GOT3 (cell line): ENCODE results near the gene ALDH7A1.
"Not testable (repeated sequence)": the region's sequence is repeated elsewhere in the genome, so short reads cannot be mapped to it uniquely, and the experiment has no call there.

Source experiments
- DNase-seq: peaks from one replicate; lab custom pipeline; 2025; ENCODE audit warnings: mixed read lengths; lab: John Stamatoyannopoulos, UW

Gene ALDH7A1

DNA sequence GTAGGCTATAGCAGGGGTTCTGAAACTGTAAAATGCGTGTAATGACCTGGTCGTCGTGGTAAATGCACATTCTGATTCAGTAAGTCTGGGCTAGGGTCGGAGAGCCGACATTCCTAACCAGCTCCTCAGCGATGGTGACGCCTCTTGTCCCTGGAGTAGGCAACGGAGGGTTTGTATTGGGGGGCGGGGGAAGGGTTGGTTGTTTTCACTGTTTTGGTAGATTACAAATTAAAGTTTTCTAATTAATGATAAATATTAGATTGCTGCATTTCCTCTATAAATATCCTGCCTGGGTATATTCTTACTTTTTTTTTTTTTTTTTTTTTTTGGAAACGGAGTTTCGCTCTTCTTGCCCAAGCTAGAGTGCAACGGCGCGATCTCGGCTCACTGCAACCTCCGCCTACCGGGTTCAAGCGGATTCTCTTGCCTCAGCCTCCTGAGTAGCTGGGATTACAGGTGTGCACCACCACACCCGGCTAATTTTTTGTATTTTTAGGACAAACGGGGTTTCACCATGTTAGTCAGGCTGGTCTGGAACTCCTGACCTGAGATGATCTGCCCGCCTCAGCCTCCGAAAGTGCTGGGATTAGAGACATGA is 566 bp upstream of the ALDH7A1 start:
- no peak for DNase-seq

DNA sequence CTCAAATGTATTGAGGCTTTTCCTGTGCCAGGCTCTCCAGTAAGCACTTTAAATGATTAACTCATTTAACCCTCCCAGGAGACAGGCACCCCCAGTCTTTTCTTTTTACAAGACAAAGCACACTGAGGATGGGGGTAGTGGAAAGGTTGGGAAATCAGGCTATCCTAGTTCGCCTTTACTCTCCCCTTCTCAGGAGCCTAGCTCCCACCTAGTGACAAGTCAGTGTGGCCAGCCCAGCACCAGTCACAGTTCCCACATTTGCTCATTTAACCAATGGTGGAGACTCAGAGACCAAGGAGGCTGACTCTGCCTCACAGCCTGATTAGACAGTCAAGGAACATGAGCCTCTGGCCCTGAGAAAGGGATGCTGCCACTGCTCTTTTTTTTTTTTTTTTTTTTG is 3.5 kb downstream of the ALDH7A1 start:
- DNase-seq = no peak

DNA sequence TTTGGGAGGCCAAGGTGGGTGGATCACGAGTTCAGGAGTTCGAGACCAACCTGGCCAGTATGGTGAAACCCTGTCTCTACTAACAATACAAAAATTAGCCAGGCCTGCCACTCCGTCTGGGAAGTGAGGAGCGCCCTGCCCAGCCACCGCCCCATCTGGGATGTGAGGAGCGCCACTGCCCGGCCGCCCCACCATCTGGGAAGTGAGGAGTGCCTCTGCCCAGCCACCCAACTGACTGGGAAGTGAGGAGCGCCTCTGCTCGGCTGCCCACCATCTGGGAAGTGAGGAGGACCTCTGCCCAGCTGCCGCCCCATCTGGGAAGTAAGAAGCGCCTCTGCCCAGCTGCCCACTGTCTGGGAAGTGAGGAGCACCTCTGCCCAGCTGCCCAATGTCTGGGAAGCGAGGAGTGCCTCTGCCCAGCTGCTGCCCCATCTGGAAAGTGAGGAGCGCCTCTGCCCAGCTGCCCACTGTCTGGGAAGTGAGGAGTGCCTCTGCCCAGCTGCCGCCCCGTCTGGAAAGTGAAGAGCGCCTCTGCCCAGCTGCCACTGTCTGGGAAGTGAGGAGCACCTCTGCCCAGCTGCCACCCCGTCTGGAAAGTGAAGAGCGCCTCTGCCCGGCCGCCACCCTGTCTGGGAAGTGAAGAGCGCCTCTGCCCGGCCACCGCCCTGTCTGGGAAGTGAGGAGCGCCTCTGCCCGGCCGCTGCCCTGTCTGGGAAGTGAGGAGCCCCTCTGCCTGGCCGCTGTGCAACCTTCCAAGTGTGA is 5.3 kb downstream of the ALDH7A1 start:
- DNase-seq = no peak

DNA sequence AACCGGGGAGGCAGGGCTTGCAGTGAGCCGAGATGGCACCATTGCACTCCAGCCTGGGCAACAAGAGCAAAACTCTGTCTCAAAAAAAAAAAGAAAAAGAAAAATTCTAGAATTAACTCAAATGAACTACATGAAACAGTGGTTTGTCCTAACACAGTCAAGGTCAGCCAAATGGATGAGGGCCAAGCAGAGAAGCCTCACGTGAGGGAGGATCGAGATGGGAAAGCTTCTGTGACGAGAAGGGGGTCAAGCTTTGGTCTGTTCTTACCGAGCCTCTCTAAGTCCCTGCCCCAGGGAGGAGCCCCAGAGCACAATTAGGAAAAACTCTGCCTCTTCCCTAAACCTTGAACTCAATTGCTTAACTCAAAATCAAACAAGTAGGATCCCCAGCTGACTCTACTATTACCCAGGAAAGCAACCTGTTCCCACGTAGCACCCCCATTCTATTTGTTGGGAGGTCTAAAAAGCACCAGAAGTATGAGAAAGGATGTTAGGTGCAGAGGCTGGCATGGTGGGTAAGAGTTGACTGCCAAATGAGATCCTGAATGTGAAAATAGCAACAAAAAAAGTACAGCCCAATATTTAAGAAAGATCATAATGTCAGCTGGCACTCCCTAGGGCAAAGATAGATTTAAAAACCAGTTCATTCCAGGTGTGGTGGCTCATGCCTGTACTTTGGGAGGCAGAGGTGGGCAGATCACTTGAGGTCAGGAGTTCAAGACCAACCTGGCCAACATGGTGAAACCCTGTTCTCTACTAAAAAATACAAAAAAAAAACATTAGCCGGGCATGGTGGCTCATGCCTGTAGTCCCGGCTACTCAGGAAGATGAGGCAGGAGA is 7.2 kb downstream of the ALDH7A1 start:
- DNase-seq = no peak

DNA sequence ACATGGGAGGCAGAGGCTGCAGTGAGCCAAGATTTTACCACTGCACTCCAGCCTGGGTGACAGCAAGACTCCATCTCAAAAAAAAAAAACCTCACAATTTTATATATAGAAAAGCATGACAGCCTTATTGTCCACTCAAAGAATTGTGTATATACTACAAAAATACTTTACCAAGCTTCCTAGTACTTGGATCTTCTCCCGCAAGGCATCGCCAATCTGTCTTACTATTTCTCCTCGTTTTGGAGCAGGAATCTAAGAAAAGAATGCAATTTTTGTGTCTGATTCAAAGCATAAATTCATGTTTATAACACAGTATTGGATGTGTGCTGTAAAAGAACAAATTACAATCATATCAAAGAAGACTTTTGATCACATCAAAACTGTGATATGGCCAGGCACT is 11.3 kb downstream of the ALDH7A1 start:
- no peak for DNase-seq

DNA sequence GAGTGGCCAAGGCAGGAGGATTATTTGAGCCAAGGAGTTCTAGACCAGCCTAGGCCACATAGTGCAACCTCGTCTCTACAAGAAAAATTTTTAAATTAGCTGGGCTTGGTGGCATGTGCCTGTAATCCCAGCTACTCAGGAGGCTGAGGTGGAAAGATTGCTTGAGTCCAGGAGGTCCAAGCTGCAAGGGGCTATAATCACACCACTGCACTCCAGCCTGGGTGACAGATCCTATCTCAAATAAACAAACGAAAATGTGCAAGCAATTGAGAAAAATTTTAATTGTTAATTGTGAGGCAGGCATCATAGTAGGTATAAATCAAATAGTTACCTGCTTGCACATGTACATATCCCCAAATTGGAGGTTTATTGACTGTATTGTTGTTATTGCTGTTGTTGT is 15.3 kb downstream of the ALDH7A1 start:
- no peak for DNase-seq

DNA sequence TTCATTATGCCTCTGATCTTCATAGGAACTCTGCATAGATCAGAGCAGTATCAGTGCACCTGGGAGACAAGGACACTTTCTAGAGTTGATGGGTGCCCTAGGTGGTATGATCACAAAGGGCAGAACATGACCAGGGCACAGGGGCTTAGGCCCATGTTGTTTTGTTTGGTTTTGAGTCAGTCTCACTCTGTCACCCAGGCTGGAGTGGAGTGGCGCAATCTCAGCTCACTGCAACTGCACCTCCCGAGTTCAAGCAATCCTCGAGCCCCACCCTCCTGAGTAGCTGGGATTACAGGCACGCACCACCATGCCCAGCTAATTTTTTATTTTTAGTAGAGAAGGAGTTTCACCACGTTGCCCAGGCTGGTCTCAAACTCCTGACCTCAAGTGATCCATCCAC is 17.6 kb downstream of the ALDH7A1 start:
- DNase-seq = no peak

DNA sequence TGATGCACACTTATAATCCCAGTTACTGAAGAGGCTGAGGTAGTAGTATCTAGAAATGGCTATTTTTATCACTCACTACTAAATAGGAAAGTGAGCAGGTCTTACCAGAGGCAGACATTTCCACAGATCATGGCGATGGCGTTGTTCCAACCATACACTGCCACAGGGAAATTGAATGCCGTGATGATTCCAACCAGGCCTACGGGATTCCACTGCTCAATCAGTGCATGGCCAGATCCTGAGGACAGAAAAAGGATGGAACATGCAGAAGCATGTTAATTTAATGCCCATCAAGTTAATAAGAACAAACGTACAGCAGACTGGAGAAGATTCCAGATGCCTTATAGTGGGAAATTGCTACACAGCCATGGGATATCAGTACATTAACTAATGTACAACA is 18.0 kb downstream of the ALDH7A1 start:
- DNase-seq = no peak

DNA sequence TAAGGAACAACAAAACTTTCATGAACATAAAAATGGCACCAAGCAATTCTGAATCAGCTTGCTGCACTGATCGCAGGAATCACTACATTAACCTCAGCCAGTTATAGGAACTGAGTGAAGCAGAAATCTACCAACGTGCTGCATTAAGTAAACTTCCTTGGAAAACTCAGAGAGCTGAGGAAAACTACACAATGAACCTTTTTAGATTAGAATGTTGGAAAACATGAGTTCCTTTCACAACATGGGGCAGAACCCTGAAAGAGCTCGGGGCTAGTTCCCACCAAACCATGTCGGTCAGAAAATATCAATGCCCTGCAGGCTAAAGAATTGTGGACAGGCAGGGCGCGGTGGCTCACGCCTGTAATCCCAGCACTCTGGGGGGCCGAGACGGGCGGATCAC is 19.4 kb downstream of the ALDH7A1 start:
- no peak for DNase-seq

DNA sequence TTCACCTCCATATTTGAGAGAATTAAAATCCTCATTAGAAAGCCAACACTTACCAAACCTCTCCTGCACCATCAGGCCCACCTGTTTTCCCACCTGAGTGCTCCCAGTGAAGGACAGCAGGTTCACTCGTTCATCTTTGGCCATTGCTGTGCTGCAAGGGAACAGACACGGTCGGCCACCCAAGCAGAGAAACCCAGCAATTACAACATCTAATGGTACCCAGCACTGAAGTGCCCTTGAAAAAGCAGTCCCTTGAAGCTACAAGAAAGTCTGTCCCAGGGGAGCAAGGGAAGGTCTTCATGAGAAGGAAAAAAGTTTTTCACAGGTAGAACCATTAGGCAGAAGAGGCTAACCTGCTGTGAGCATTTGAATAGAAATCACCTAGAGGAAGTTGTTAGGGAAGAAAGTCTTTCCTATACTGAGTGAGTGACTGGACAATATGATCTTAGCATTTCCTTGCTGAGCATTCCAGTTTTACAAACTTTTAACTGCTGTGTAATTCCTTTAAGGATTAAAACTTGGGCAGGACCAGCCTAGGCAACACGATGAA is 26.7 kb downstream of the ALDH7A1 start:
- DNase-seq = no peak

DNA sequence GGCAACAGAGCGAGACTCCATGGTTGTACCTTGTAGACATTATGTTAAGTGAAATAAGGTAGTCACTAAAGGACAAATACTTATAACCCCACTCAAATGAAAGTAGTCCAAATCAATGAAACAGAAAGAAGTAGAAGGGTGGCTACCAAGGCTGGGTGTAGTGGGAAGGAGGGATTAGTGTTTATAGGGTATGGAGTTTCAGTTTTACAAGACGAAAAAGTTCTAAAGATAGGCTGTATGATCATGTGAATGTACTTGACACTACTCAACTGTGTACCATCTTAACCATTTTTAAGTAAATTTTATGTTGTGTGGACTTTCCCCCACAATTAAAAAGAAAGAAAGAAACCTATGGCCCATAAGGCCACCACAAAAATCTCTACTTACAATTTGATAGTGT is 32.2 kb downstream of the ALDH7A1 start:
- DNase-seq = no peak

DNA sequence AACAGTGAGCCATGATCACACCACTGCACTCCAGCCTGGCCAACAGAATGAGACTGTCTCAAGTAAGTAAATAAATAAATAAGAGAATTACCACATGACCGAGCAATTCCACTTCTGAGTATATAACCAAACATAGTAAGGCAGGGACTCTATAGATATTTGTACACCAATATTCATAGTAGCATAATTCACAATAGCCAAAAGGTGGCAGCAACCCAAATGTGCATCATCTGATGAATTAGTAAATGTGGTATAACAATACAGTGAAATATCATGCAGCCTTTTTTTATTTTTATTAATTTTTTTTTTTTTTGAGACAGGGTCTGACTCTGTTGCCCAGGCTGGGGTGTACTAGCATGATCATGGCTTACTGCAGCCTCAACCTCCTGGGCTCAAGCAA is 33.1 kb downstream of the ALDH7A1 start:
- no peak for DNase-seq

DNA sequence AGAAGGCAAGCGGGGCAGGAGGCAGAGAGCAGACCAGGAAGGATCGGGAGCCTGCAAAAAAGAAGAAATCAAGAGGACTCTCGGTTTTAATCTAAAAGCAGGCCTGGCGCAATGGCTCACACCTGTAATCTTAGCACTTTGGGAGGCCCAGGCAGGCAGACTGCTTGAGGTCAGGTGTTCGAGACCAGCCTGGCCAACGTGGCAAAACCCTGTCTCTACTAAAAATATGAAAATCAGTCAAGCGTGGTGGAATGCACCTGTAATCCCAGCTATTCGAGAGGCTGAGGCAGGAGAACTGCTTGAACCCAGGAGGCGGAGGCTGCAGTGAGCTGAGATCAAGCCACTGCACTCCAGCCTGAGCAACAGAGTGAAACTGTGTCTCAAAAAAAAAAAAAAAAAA is 39.9 kb downstream of the ALDH7A1 start:
- not testable (repeated sequence) for DNase-seq

DNA sequence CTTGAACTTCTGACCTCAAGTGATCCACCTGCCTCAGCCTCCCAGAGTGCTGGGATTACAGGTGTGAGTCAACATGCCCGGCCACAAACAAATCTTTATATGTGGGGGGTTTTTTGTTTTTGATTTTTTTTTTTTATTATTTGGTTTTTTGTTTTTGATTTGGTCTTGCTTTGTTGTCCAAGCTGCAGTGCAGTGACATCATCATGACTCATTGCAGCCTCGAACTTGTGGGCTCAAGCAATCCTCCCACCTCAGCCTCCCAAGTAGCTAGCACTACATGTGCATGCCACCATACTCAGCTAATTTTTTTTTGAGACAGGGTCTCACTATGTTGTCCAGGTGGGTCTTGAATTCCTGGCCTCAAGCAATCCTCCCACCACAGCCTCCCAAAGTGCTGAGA is 42.4 kb downstream of the ALDH7A1 start:
- DNase-seq = no peak

DNA sequence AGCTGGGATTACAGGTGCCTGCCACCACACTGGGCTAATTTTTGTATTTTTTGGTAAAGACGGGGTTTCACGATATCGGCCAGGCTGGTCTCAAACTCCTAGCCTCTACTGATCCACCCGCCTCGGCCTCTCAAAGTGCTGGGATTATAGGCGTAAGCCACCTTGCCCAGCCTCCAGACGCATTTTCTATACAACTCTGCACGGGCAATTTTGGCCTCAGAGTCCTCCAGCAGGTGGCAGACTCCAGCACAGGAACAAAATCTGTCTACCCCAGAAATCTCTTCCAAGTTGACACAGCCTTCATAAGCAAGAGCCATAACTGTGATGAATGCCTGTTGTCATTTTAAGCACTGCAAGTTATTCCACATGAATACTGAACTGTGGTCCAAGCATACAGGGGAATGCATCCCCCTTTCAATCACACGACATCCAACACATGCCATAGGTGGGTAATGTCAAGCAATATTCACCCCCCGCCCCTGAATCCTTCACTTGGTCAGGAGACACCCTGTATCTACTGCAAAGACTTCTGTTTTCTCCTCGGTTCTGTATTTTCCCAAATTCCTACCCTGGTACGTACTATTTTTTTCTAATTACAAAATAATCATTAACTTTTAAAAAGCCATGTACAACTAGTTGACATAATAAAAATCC is 50.8 kb downstream of the ALDH7A1 start:
- no peak for DNase-seq

DNA sequence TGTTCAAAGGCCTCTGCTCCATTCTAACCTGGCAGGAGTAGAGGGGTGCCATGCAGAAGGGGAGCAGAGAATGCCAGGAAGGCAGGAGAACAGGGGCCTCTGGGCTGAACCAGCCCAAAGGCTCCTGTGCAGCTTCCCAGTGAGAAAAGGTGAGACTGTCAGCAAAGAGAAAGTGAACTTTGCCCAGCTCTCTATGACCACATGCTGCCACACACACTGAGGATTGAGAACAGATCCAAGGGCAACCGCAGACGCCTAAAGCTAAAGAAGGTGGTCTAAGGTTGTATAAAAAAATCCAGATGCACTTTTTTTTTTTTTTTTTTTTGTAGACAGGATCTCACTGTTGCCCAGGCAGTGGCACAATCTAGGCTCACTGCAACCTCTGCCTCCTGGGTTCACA is 51.4 kb downstream of the ALDH7A1 start:
- DNase-seq = no peak

DNA sequence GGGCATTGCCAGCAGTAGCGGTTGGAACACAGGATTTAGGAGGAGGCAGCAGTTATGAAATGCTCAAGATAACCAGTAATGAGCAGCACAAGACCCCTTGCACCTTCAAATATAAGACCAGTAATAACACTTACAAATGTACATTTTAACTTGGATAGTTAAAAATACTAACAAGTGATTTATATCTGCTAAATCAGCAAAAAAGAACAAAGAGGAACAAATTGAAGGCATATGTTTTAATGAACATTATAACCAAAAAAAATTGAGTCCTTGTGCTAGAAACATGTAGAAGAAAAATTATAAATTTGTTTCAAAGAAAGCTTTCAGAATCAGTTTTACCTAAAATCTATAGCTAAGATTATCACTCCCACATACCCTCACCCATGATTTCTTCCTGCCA is 52.0 kb downstream of the ALDH7A1 start:
- no peak for DNase-seq

DNA sequence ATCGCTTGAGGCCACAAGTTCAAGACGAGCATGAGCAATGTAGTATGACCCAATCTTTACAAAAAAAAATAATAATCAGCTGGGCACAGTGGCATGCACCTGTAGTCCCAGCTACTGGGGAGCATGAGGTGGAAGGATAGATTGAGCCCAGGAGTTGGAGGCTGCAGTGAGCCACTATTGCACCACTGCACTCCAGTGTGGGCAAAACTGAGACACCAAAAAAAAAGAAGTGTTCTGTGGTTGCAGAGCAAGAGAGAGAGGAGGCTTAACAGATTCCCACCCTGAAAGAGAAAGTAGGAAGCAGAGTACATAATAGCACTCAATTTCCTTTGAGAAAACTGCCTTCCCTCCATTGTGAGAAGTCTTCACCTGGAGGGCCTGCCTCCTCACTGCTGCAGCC is 52.6 kb downstream of the ALDH7A1 start:
- no peak for DNase-seq

DNA sequence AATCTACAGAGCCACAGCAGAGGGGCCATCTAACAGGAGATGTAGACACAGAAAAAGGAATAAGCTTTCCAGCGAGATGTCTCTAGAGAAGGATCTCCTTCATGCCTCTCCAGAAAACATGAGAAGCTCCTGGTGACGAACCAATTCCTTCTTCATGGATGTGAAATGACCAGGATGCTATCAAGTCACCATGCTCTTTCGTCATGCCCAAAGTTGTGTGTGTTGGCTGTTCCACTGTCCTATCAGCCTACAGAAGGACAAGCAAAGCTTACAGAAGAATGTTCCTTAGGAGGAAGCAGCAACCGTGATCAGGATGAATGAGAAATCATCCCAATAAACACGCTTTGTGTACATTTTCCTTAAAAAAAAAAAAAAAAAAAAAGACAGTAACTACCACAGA is 54.4 kb downstream of the ALDH7A1 start:
- DNase-seq = no peak

DNA sequence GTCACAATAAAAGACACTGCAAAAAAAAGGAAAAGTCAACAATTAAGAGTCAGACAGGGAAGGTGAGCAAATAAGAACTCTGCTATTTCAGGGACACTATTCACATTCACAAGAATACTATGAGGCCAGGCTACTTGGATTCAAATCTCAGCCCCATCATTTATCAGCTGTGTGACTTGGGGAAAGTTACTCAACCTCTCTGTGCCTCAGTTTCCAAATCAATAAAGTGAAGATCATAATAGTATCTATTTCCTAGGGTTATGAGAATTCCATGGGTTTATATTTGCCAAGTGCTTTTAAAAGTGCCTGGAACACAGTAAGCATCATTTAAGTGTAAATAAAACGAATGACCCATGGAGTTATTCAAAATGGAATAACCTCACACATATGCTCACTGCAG is 56.4 kb downstream of the ALDH7A1 start:
- DNase-seq = no peak

DNA sequence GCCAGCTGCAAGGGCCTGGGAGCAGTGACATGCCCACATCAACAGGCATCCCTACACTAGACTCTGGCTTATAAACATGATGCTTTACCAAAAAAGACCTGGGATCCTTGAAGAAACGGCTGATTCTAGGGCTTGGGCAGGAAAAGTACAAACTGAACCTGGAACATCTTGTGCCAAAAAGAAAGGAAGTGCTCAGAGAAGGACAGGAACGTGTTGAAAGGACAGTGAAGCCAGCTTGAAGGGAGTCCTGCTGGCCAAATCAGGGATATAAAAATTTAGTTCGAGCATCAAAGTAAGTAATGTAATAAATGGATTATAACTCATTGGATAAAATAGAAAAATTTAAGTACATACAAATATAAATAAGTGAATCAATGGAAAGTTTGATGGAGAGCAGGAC is 58.1 kb downstream of the ALDH7A1 start:
- no peak for DNase-seq

DNA sequence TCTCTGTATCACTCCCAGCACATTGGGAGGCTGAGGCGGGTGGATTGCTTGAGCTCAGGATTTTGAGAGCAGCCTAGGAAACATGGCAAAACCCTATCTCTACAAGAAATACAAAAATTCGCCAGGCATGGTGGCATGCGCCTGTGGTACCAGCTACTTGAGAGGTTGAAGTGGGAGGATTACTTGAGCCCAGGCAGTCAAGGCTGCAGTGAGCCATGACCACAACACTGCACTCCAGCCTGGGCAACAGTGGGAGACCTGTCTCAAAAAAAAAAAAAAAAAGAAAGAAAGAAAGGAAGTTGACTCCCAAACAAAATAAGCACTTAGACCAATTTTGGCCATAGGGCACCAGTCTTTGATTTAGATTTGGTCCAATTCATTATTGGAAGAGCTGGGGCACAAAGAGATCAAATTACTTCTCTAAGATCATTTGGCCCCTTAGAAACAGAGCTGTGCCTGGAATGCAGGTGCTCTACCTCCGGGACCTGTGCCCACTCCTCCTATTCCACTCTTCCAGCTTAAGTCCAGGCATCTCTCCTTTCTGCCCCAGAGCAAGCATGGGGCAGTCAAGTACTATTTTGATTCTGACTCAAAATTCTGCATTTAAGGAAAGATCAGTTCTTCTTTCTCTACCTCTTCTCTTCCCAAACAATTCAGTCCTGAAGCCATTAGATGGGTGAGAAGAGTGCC is 59.0 kb downstream of the ALDH7A1 start:
- DNase-seq = no peak
